Epithelial cell of esophagus (primary cell): ENCODE results near the gene RASD1.
"Not testable (repeated sequence)": the region's sequence is repeated elsewhere in the genome, so short reads cannot be mapped to it uniquely, and the experiment has no call there.

Experiments used
- DNase-seq: peaks from one replicate; pipeline ENCODE4 v3.0.0; 2010; ENCODE audit warnings: low read depth
- H3K4me3 ChIP-seq: 2 replicates; pipeline ENCODE4 v1.5.1; 2011; ENCODE audit warnings: mild to moderate bottlenecking, low read length, control low read depth
- TF ChIP-seq, protein P1 (sequence below): IDR thresholded peaks from 2 replicates; pipeline ENCODE4 v1.5.1; 2011; ENCODE audit warnings: low read depth, mild to moderate bottlenecking, low read length, control low read depth, inconsistent platforms; ENCODE audit not compliant: insufficient read depth; ENCODE audit errors: missing control alignments

Gene RASD1

DNA sequence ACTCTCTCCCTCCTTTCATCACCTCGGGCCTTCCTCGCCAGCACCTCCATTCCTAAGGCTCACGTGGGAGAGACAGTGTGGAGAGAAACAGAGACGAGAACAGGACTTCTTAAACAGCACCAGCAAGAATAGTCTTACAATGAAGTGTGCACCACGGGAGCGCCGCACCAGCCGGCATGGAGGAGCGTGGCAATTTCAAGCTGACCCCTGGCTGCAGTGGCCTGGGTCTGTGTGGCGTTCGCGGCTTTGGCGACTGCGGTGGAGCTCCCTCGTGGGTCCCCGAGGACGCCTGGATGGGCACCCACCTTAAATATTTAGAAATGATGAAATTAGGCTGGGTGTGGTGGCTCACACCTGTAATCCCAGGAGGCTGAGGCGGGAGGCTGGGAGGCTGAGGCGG, 39.9 kb downstream of the RASD1 start:
- TF ChIP-seq, protein P1, sequence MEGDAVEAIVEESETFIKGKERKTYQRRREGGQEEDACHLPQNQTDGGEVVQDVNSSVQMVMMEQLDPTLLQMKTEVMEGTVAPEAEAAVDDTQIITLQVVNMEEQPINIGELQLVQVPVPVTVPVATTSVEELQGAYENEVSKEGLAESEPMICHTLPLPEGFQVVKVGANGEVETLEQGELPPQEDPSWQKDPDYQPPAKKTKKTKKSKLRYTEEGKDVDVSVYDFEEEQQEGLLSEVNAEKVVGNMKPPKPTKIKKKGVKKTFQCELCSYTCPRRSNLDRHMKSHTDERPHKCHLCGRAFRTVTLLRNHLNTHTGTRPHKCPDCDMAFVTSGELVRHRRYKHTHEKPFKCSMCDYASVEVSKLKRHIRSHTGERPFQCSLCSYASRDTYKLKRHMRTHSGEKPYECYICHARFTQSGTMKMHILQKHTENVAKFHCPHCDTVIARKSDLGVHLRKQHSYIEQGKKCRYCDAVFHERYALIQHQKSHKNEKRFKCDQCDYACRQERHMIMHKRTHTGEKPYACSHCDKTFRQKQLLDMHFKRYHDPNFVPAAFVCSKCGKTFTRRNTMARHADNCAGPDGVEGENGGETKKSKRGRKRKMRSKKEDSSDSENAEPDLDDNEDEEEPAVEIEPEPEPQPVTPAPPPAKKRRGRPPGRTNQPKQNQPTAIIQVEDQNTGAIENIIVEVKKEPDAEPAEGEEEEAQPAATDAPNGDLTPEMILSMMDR, result no peak
- no peak for DNase-seq
- no peak overlapping the region for H3K4me3 ChIP-seq

DNA sequence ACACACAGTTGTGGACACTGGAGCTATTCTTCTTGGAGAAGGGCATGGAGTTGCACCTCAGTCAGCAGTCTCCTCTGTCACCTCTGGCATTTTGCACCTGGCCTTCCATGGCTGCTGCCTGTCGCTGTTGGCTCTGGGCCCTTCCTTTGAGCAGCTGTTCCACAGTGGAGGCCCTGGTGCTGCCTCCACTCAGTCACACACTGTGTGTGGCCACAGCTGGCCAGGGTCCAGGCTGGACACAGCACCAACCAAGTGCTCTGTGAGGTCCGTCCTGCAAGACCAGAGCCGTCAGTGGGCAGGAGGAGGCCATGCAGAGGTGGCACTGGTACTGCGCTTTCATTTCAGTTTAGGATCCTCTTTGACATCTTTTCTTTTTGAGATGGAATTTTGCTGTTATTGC, 41.0 kb downstream of the RASD1 start:
- no peak overlapping the region for H3K4me3 ChIP-seq
- TF ChIP-seq, protein P1, result no peak
- no peak for DNase-seq

DNA sequence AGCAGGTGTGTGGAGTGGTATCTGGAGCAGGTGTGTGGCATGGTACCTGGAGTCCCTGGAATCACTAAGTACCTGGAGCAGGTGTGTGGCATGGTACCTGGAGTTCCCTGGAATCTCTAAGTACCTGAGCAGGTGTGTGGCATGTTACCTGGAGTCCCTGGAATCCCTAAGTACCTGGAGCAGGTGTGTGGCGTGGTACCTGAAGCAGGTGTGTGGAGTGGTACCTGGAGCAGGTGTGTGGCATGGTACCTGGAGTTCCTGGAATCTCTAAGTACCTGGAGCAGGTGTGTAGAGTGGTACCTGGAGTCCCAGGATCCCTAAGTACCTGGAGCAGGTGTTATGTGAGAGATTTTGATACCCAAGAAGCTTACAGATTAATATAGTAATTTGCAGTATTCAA, 41.5 kb downstream of the RASD1 start:
- H3K4me3 ChIP-seq, DNase-seq: not testable (repeated sequence)

DNA sequence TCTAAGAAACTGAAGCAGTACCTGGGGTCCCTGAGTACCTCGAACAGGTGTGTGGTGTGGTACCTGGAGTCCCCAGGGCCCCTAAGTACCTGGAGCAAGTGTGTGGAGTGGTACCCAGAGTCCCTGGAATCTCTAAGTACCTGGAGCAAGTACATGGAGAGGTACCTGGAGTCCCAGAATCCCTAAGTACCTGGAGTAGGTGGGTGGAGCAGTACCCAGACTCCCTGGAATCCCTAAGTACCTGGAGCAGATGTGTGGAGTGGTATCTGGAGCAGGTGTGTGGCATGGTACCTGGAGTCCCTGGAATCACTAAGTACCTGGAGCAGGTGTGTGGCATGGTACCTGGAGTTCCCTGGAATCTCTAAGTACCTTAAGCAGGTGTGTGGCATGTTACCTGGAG, 41.9 kb downstream of the RASD1 start:
- H3K4me3 ChIP-seq, result no peak overlapping the region
- DNase-seq, result no peak
- TF ChIP-seq, protein P1, result no peak

DNA sequence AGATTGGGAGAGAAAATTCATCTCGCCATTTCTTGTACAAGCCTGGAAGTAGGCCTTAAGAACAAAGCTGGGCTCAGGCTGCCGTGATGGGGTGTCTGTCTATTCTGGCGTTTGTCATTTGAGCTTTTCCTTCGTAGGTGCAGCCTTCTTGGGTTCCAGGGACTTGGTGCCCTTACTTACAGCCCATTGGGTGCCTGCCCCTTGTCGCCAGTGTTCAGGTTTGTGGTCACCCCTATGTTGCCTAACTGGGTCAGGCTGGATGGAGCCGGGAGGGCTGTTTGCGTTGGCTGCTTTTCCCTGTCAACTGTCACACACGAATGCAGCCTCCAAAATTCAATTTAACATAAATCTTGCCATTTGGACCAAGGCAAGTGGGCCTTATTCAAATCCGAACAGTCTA, 43.1 kb downstream of the RASD1 start:
- DNase-seq, result no peak
- TF ChIP-seq, protein P1, result no peak
- no peak overlapping the region for H3K4me3 ChIP-seq

DNA sequence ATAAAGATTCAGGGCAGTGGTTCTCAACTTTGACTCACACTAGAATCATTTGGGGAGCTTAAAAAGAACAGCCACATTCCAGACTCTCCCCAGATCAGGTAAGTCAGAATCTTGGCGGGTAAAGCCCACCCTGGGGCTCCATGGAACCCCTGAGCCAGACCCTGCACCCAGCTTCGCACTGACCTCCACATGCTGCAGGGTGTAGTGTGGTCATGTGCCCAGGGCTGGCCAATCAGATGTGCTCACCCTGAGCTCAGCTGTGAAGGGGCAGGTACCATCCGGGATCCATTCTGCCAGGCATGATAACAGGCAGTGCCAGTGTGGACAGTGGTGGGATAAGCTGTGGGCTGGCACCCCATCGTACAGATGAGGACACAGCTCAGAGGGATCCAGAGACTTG, 47.5 kb downstream of the RASD1 start:
- H3K4me3 ChIP-seq, result no peak overlapping the region
- TF ChIP-seq, protein P1, result no peak
- DNase-seq, result no peak

DNA sequence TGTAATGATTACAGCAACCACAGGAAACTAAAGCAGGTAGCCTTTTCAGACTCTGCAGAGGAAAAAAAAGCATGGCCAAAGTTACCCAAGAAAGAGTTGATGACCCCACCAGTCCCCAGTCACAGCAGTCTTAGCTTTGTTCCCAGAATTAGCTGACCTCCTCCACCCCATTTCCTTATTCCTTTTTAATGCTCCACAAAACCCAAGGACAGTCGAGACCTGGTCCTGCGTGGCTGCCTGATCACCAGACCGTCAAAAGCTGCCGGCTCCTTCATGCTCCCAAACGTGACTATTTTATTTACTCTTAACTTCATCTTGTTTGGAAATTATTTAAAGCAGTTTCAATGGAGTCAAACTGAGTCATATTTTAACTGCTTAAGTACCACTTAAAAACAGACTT, 48.1 kb downstream of the RASD1 start:
- no peak overlapping the region for H3K4me3 ChIP-seq
- DNase-seq, result no peak
- TF ChIP-seq, protein P1, result no peak

DNA sequence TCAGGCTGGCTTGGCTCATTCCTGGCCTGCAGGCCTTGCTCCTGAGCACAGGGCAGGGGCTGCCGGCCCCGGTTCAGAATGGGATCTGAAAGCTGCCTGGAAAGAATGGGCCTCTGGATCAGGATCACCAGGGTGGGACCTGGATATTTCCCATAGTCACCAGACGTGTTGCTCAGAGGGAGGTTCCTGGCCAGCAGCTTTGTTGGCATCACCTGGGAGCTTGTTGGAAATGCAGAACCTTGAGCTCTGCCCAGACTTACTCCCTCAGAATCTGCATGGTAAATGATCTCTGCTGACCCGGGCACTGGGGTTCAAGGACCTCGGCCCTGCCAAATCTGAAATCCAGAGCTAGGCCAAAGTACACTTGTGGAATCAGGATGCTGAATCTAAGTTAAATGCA, 48.9 kb downstream of the RASD1 start:
- TF ChIP-seq, protein P1, result no peak
- no peak for DNase-seq
- H3K4me3 ChIP-seq, result no peak overlapping the region
